ENCODE results near the gene FOS.

DNA sequence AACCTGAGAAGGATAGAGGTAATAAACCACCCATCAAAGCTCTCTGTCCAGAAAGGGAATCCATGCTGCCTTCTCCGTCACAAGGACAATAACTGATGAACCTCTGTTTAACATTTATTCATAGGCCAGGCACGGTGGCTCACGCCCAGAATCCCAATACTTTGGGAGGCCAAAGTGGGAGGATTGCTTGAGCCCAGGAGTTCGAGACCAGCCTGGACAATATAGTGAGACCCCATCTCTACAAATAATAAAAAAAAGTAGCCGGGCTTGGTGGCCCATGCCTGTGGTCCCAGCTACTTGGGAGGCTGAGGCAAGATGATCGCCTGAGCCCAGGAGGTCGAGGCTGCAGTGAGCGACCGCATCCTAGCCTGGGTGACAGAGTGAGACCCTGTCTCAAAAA, 7.1 kb upstream of the FOS start:
- TF ChIP-seq CTCF (IDR thresholded peaks at IDR 0.05) = no peak
- TF ChIP-seq EZH2phosphoT487 (IDR thresholded peaks at IDR 0.05) = no peak
- TF ChIP-seq EZH2 (IDR thresholded peaks at IDR 0.05) = no peak

Measured in neural progenitor cell (in vitro differentiated cells).